HEK293 (cell line): Measurements from ENCODE around the gene KLRC4.

Experiments used
- KLF10 ChIP-seq: fragments of 450-650 bp; IDR thresholded peaks from 2 replicates; pipeline ENCODE4 v1.5.1; 2018; ENCODE audit warnings: missing biosample characterization, mild to moderate bottlenecking, missing genetic modification characterization
- PATZ1 ChIP-seq: fragments of 450-650 bp; formaldehyde crosslinking; IDR thresholded peaks from 2 replicates; pipeline ENCODE4 v1.5.1; 2016; ENCODE audit warnings: missing biosample characterization, missing genetic modification characterization
- REST ChIP-seq: fragments of 450-650 bp; formaldehyde crosslinking; IDR thresholded peaks from 2 replicates; pipeline ENCODE4 v1.5.1; 2016; ENCODE audit warnings: missing biosample characterization, missing genetic modification characterization
- YY2 ChIP-seq: fragments of 450-650 bp; formaldehyde crosslinking; IDR thresholded peaks from 2 replicates; pipeline ENCODE4 v1.5.1; 2016; ENCODE audit warnings: missing biosample characterization, missing genetic modification characterization
- ZNF114 ChIP-seq: fragments of 450-650 bp; formaldehyde crosslinking; IDR thresholded peaks from 2 replicates; pipeline ENCODE4 v1.5.0; 2017; ENCODE audit warnings: missing biosample characterization, missing genetic modification characterization
- ZNF140 ChIP-seq: fragments of 450-650 bp; formaldehyde crosslinking; IDR thresholded peaks from 2 replicates; pipeline ENCODE4 v1.5.1; 2016; ENCODE audit warnings: missing biosample characterization, missing genetic modification characterization
- ZNF16 ChIP-seq: fragments of 450-650 bp; formaldehyde crosslinking; IDR thresholded peaks from 2 replicates; pipeline ENCODE4 v1.5.1; 2016; ENCODE audit warnings: low read depth, missing biosample characterization, missing genetic modification characterization
- ZNF214 ChIP-seq: fragments of 450-650 bp; formaldehyde crosslinking; IDR thresholded peaks from 2 replicates; pipeline ENCODE4 v1.5.1; 2017; ENCODE audit warnings: missing biosample characterization, mild to moderate bottlenecking, missing genetic modification characterization, borderline replicate concordance
- ZNF23 ChIP-seq: fragments of 450-650 bp; formaldehyde crosslinking; IDR thresholded peaks from 2 replicates; pipeline ENCODE4 v1.5.1; 2016; ENCODE audit warnings: missing biosample characterization, missing genetic modification characterization, borderline replicate concordance
- ZNF394 ChIP-seq: fragments of 450-650 bp; formaldehyde crosslinking; IDR thresholded peaks from 2 replicates; pipeline ENCODE4 v1.5.1; 2016; ENCODE audit warnings: missing biosample characterization, missing genetic modification characterization, mild to moderate bottlenecking, moderate library complexity, borderline replicate concordance
- ZNF416 ChIP-seq: fragments of 450-650 bp; formaldehyde crosslinking; IDR thresholded peaks from 2 replicates; pipeline ENCODE4 v1.5.1; 2016; ENCODE audit warnings: missing biosample characterization, missing genetic modification characterization
- ZNF426 ChIP-seq: fragments of 450-650 bp; formaldehyde crosslinking; IDR thresholded peaks from 2 replicates; pipeline ENCODE4 v1.5.1; 2017; ENCODE audit warnings: missing biosample characterization, missing genetic modification characterization, mild to moderate bottlenecking, inconsistent platforms, moderate library complexity
- ZNF473 ChIP-seq: fragments of 450-650 bp; formaldehyde crosslinking; IDR thresholded peaks from 2 replicates; pipeline ENCODE4 v1.5.1; 2017; ENCODE audit warnings: missing biosample characterization, missing genetic modification characterization
- ZNF558 ChIP-seq: fragments of 450-650 bp; formaldehyde crosslinking; IDR thresholded peaks from 2 replicates; pipeline ENCODE4 v1.5.1; 2016; ENCODE audit warnings: missing biosample characterization, missing genetic modification characterization
- ZNF692 ChIP-seq: fragments of 450-650 bp; formaldehyde crosslinking; IDR thresholded peaks from 2 replicates; pipeline ENCODE4 v1.5.1; 2016; ENCODE audit warnings: missing biosample characterization, missing genetic modification characterization
- TF ChIP-seq, protein P1 (sequence below): fragments of 450-650 bp; formaldehyde crosslinking; IDR thresholded peaks from 2 replicates; pipeline ENCODE4 v1.5.1; 2016; ENCODE audit warnings: missing biosample characterization, missing genetic modification characterization
- TF ChIP-seq, protein P2 (sequence below): fragments of 450-650 bp; formaldehyde crosslinking; IDR thresholded peaks from 2 replicates; pipeline ENCODE4 v1.5.1; 2017; ENCODE audit warnings: missing biosample characterization, missing genetic modification characterization
- TF ChIP-seq, protein P3 (sequence below): fragments of 450-650 bp; formaldehyde crosslinking; IDR thresholded peaks from 2 replicates; pipeline ENCODE4 v1.5.1; 2016; ENCODE audit warnings: missing biosample characterization, missing genetic modification characterization
- TF ChIP-seq, protein P4 (sequence below): fragments of 450-650 bp; formaldehyde crosslinking; IDR thresholded peaks from 2 replicates; pipeline ENCODE4 v1.5.1; 2016; ENCODE audit warnings: missing biosample characterization, missing genetic modification characterization, borderline replicate concordance
- TF ChIP-seq, protein P5 (sequence below): fragments of 450-650 bp; formaldehyde crosslinking; conservative IDR thresholded peaks from 2 replicates; pipeline ENCODE4 v1.5.1; 2016; ENCODE audit warnings: low read depth, missing biosample characterization, missing genetic modification characterization

Gene KLRC4

GRCh38 chr12:10361622-10362021, 47.9 kb downstream of the KLRC4 start (continued):
- TF ChIP-seq, protein P1, sequence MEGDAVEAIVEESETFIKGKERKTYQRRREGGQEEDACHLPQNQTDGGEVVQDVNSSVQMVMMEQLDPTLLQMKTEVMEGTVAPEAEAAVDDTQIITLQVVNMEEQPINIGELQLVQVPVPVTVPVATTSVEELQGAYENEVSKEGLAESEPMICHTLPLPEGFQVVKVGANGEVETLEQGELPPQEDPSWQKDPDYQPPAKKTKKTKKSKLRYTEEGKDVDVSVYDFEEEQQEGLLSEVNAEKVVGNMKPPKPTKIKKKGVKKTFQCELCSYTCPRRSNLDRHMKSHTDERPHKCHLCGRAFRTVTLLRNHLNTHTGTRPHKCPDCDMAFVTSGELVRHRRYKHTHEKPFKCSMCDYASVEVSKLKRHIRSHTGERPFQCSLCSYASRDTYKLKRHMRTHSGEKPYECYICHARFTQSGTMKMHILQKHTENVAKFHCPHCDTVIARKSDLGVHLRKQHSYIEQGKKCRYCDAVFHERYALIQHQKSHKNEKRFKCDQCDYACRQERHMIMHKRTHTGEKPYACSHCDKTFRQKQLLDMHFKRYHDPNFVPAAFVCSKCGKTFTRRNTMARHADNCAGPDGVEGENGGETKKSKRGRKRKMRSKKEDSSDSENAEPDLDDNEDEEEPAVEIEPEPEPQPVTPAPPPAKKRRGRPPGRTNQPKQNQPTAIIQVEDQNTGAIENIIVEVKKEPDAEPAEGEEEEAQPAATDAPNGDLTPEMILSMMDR (tag by site-specific recombination) = no peak
- TF ChIP-seq ZNF214 (tag by site-specific recombination) (no peak), ZNF23 (tag by site-specific recombination) (no peak), ZNF394 (tag by site-specific recombination) (peak; percentile 94), ZNF473 (tag by site-specific recombination) (no peak), ZNF16 (tag by site-specific recombination) (no peak), ZNF692 (peak; percentile 47; the same call in 1 of the 2 replicates), YY2 (no peak), REST (tag by site-specific recombination) (no peak), ZNF114 (tag by site-specific recombination) (no peak), PATZ1 (tag by site-specific recombination) (no peak), ZNF416 (tag by site-specific recombination) (no peak), KLF10 (tag by site-specific recombination) (no peak), ZNF558 (tag by site-specific recombination) (peak; percentile 66), ZNF140 (no peak), ZNF426 (tag by site-specific recombination) (no peak)
- TF ChIP-seq, protein P2, sequence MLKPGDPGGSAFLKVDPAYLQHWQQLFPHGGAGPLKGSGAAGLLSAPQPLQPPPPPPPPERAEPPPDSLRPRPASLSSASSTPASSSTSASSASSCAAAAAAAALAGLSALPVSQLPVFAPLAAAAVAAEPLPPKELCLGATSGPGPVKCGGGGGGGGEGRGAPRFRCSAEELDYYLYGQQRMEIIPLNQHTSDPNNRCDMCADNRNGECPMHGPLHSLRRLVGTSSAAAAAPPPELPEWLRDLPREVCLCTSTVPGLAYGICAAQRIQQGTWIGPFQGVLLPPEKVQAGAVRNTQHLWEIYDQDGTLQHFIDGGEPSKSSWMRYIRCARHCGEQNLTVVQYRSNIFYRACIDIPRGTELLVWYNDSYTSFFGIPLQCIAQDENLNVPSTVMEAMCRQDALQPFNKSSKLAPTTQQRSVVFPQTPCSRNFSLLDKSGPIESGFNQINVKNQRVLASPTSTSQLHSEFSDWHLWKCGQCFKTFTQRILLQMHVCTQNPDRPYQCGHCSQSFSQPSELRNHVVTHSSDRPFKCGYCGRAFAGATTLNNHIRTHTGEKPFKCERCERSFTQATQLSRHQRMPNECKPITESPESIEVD = peak; percentile 95
- TF ChIP-seq, protein P3, sequence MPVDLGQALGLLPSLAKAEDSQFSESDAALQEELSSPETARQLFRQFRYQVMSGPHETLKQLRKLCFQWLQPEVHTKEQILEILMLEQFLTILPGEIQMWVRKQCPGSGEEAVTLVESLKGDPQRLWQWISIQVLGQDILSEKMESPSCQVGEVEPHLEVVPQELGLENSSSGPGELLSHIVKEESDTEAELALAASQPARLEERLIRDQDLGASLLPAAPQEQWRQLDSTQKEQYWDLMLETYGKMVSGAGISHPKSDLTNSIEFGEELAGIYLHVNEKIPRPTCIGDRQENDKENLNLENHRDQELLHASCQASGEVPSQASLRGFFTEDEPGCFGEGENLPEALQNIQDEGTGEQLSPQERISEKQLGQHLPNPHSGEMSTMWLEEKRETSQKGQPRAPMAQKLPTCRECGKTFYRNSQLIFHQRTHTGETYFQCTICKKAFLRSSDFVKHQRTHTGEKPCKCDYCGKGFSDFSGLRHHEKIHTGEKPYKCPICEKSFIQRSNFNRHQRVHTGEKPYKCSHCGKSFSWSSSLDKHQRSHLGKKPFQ (tag by site-specific recombination) = peak; percentile 50; the same call in 1 of the 2 replicates
- TF ChIP-seq, protein P4, sequence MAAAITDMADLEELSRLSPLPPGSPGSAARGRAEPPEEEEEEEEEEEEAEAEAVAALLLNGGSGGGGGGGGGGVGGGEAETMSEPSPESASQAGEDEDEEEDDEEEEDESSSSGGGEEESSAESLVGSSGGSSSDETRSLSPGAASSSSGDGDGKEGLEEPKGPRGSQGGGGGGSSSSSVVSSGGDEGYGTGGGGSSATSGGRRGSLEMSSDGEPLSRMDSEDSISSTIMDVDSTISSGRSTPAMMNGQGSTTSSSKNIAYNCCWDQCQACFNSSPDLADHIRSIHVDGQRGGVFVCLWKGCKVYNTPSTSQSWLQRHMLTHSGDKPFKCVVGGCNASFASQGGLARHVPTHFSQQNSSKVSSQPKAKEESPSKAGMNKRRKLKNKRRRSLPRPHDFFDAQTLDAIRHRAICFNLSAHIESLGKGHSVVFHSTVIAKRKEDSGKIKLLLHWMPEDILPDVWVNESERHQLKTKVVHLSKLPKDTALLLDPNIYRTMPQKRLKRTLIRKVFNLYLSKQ (tag by site-specific recombination) = no peak
- TF ChIP-seq, protein P5, sequence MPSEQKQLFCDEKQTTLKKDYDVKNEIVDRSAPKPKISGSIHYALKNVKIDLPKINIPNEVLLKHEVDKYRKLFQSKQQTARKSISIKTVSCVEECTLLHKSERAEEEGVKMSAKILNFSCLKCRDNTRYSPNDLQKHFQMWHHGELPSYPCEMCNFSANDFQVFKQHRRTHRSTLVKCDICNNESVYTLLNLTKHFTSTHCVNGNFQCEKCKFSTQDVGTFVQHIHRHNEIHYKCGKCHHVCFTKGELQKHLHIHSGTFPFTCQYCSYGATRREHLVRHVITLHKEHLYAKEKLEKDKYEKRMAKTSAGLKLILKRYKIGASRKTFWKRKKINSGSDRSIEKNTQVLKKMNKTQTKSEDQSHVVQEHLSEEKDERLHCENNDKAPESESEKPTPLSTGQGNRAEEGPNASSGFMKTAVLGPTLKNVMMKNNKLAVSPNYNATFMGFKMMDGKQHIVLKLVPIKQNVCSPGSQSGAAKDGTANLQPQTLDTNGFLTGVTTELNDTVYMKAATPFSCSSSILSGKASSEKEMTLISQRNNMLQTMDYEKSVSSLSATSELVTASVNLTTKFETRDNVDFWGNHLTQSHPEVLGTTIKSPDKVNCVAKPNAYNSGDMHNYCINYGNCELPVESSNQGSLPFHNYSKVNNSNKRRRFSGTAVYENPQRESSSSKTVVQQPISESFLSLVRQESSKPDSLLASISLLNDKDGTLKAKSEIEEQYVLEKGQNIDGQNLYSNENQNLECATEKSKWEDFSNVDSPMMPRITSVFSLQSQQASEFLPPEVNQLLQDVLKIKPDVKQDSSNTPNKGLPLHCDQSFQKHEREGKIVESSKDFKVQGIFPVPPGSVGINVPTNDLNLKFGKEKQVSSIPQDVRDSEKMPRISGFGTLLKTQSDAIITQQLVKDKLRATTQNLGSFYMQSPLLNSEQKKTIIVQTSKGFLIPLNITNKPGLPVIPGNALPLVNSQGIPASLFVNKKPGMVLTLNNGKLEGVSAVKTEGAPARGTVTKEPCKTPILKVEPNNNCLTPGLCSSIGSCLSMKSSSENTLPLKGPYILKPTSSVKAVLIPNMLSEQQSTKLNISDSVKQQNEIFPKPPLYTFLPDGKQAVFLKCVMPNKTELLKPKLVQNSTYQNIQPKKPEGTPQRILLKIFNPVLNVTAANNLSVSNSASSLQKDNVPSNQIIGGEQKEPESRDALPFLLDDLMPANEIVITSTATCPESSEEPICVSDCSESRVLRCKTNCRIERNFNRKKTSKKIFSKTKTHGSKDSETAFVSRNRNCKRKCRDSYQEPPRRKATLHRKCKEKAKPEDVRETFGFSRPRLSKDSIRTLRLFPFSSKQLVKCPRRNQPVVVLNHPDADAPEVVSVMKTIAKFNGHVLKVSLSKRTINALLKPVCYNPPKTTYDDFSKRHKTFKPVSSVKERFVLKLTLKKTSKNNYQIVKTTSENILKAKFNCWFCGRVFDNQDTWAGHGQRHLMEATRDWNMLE = peak; percentile 61
